H1 (cell line): ENCODE data around the gene TOPORS. TPM values are rescaled to one million over a fixed set of nuclear protein-coding genes. Genes with fewer than 3 reads are reported as not detected.
A peak's percentile ranks its signal among the peaks of the same experiment; 100 is the strongest.

Source experiments
- CTCF ChIA-PET: fragments of 300-600 bp; sonication (Branson Sonifier 250); formaldehyde crosslinking; loops from one replicate; lab custom pipeline; 2021; ENCODE audit not compliant: partially characterized antibody; lab: Charles Lee
- POLR2A ChIA-PET: fragments of 300-600 bp; sonication (Branson Sonifier 250); formaldehyde crosslinking; loops from one replicate; lab custom pipeline; 2021; ENCODE audit warnings: inconsistent platforms; ENCODE audit not compliant: partially characterized antibody; lab: Charles Lee
- DNase-seq, 2 experiments: peaks; one replicate each; pipeline versions ENCODE4 v3.0.0 to v3.0.0-alpha.2; 2010 to 2022; ENCODE audit warnings: low spot score in 2 of 2, low read depth in 1 of 2, mixed read lengths in 1 of 2
- FAIRE-seq: peaks from 2 replicates; lab custom pipeline; 2011; peaks lifted over from hg19 to GRCh38; lab: Jason Lieb, UNC
- H2AFZ ChIP-seq: 2 replicates; pipeline ENCODE4 v1.8.1; 2012; ENCODE audit warnings: low read length, inconsistent platforms
- H2AK5ac ChIP-seq: 2 replicates; pipeline ENCODE4 v1.6.1; 2013; ENCODE audit warnings: low read depth, low read length
- H2BK120ac ChIP-seq: replicated peaks from 2 replicates; pipeline ENCODE3; 2013; ENCODE audit warnings: low read depth, low read length, inconsistent platforms
- H2BK12ac ChIP-seq: 2 replicates; pipeline ENCODE4 v1.6.1; 2013; ENCODE audit warnings: low read depth, low read length
- H2BK15ac ChIP-seq: 2 replicates; pipeline ENCODE4 v1.6.1; 2013; ENCODE audit warnings: low read length
- H2BK20ac ChIP-seq: 2 replicates; pipeline ENCODE4 v1.6.1; 2013; ENCODE audit warnings: low read length
- H2BK5ac ChIP-seq: 2 replicates; pipeline ENCODE4 v1.6.1; 2013; ENCODE audit warnings: low read depth, low read length
- H3K14ac ChIP-seq: 2 replicates; pipeline ENCODE4 v1.6.1; 2013; ENCODE audit warnings: inconsistent platforms; ENCODE audit not compliant: insufficient read length
- H3K18ac ChIP-seq: 2 replicates; pipeline ENCODE4 v1.6.1; 2013; ENCODE audit warnings: low read length; ENCODE audit errors: extremely low read depth
- H3K23ac ChIP-seq: 2 replicates; pipeline ENCODE4 v1.6.1; 2013; ENCODE audit warnings: inconsistent platforms; ENCODE audit not compliant: insufficient read length
- H3K23me2 ChIP-seq: 2 replicates; pipeline ENCODE4 v1.6.1; 2013; ENCODE audit warnings: low read depth, low read length
- H3K27ac ChIP-seq: 2 replicates; pipeline ENCODE4 v1.6.1; 2011; ENCODE audit warnings: low read depth, low read length, inconsistent platforms
- H3K27me3 ChIP-seq, 4 experiments: replicated peaks in 1 of 4; 1 replicate in 1 of 4; 2 replicates in 3 of 4; pipeline versions ENCODE4 v1.6.1 to v1.8.1; 2011 to 2013; ENCODE audit warnings: low read length in 3 of 4, mild to moderate bottlenecking in 3 of 4, inconsistent platforms in 2 of 4, mixed read lengths in 2 of 4, moderate library complexity in 1 of 4; ENCODE audit not compliant: control insufficient read depth in 3 of 4, insufficient read depth in 3 of 4; ENCODE audit errors: extremely low read depth in 1 of 4
- H3K36me3 ChIP-seq, 4 experiments: 2 replicates each; pipeline versions ENCODE4 v1.6.1 to v1.8.1; 2011 to 2013; ENCODE audit warnings: mild to moderate bottlenecking in 4 of 4, low read length in 3 of 4, moderate library complexity in 2 of 4, control low read depth in 1 of 4, inconsistent platforms in 1 of 4; ENCODE audit not compliant: insufficient read depth in 4 of 4, control insufficient read depth in 2 of 4
- H3K4ac ChIP-seq: replicated peaks from 2 replicates; pipeline ENCODE3; 2013; ENCODE audit warnings: low read length, low read depth, mixed read lengths, inconsistent platforms; ENCODE audit not compliant: insufficient read length
- H3K4me1 ChIP-seq, 4 experiments: replicated peaks in 1 of 4; 1 replicate in 1 of 4; 2 replicates in 3 of 4; pipeline versions ENCODE4 v1.6.1 to v1.8.1; 2011 to 2013; ENCODE audit warnings: low read length in 3 of 4, inconsistent platforms in 2 of 4, mixed read lengths in 1 of 4; ENCODE audit not compliant: insufficient read depth in 4 of 4, control insufficient read depth in 3 of 4
- H3K4me2 ChIP-seq, 2 experiments: 2 replicates each; pipeline versions ENCODE4 v1.6.1 to v1.8.1; 2011 to 2013; ENCODE audit warnings: low read depth in 2 of 2, low read length in 2 of 2, control low read depth in 1 of 2, inconsistent platforms in 1 of 2, mild to moderate bottlenecking in 1 of 2; ENCODE audit not compliant: insufficient read depth in 1 of 2
- H3K4me3 ChIP-seq, 4 experiments: fragments of 200-600, 300-600 bp in 1 of 4; sonication (generic), shearing (Covaris generic), sonication (Bioruptor Twin) in 1 of 4; 2 replicates each; pipeline versions ENCODE4 v1.5.1 to v1.8.1; 2011 to 2016; ENCODE audit warnings: low read length in 4 of 4, low read depth in 3 of 4, control low read depth in 2 of 4, inconsistent platforms in 2 of 4, mild to moderate bottlenecking in 2 of 4, mixed read lengths in 1 of 4, moderate library complexity in 1 of 4; ENCODE audit not compliant: insufficient read depth in 2 of 4; ENCODE audit errors: extremely low read depth in 1 of 4
- H3K56ac ChIP-seq: replicated peaks from 2 replicates; pipeline ENCODE3; 2013; ENCODE audit warnings: low read depth, mild to moderate bottlenecking, mixed read lengths, low read length, inconsistent platforms; ENCODE audit not compliant: insufficient read length
- H3K79me1 ChIP-seq: 2 replicates; pipeline ENCODE4 v1.6.1; 2013; ENCODE audit warnings: low read depth, low read length, control low read depth
- H3K79me2 ChIP-seq, 2 experiments: 2 replicates each; pipeline versions ENCODE4 v1.6.1 to v1.8.1; 2012 to 2013; ENCODE audit warnings: low read length in 2 of 2, mild to moderate bottlenecking in 2 of 2, inconsistent platforms in 1 of 2; ENCODE audit not compliant: insufficient read depth in 2 of 2, control insufficient read depth in 1 of 2
- H3K9ac ChIP-seq, 4 experiments: replicated peaks in 1 of 4; 1 replicate in 1 of 4; 2 replicates in 3 of 4; pipeline versions ENCODE4 v1.6.1 to v1.8.1; 2011 to 2013; ENCODE audit warnings: low read depth in 3 of 4, low read length in 3 of 4, control low read depth in 2 of 4, mild to moderate bottlenecking in 2 of 4, moderate library complexity in 2 of 4, inconsistent platforms in 1 of 4; ENCODE audit errors: extremely low read depth in 1 of 4
- H3K9me3 ChIP-seq, 2 experiments: 2 replicates each; pipeline versions ENCODE4 v1.6.1 to v1.8.1; 2012 to 2013; ENCODE audit warnings: mild to moderate bottlenecking in 2 of 2, moderate library complexity in 2 of 2, control low read depth in 1 of 2, inconsistent platforms in 1 of 2, low read depth in 1 of 2, low read length in 1 of 2, mixed read lengths in 1 of 2; ENCODE audit not compliant: insufficient read depth in 2 of 2
- H4K20me1 ChIP-seq, 2 experiments: replicated peaks in 1 of 2; 2 replicates each; pipeline versions ENCODE3 to v1.8.1; 2011 to 2013; ENCODE audit warnings: inconsistent platforms in 2 of 2, low read length in 2 of 2, mild to moderate bottlenecking in 1 of 2; ENCODE audit not compliant: insufficient read depth in 2 of 2, control insufficient read depth in 1 of 2
- H4K5ac ChIP-seq: 2 replicates; pipeline ENCODE4 v1.6.1; 2013; ENCODE audit warnings: low read length, low read depth, mixed read lengths, inconsistent platforms; ENCODE audit not compliant: insufficient read length
- H4K8ac ChIP-seq: 2 replicates; pipeline ENCODE4 v1.8.0; 2013; ENCODE audit warnings: mild to moderate bottlenecking, moderate library complexity, low read length, inconsistent platforms; ENCODE audit not compliant: insufficient read depth; ENCODE audit errors: extremely low read depth
- H4K91ac ChIP-seq: replicated peaks from 2 replicates; pipeline ENCODE3; 2013; ENCODE audit warnings: low read length, mixed read lengths, inconsistent platforms; ENCODE audit not compliant: insufficient read length
- CBX8 ChIP-seq: fragments of 300-800, 300-1000 bp; sonication (generic); IDR thresholded peaks from 2 replicates; pipeline ENCODE4 v1.7.1; 2016; ENCODE audit warnings: low read depth, low read length, borderline replicate concordance
- HDAC2 ChIP-seq, 2 experiments: fragments of 300-600 bp in 1 of 2; sonication (generic) in 1 of 2; IDR thresholded peaks; 2 replicates each; pipeline ENCODE4 v1.6.1; 2011 to 2012; ENCODE audit warnings: low read depth in 2 of 2, low read length in 2 of 2, mild to moderate bottlenecking in 2 of 2, moderate library complexity in 2 of 2, borderline replicate concordance in 1 of 2, inconsistent platforms in 1 of 2
- KDM4A ChIP-seq: IDR thresholded peaks from one replicate; pipeline ENCODE4 v1.7.1; 2012; ENCODE audit warnings: low read depth, mild to moderate bottlenecking, moderate library complexity, low read length, inconsistent platforms; ENCODE audit not compliant: severe bottlenecking
- NANOG ChIP-seq: IDR thresholded peaks from 2 replicates; pipeline ENCODE4 v1.6.1; 2011; ENCODE audit warnings: low read length, low read depth, mild to moderate bottlenecking, inconsistent platforms; ENCODE audit not compliant: insufficient read depth, poor library complexity, severe bottlenecking
- RBBP5 ChIP-seq: IDR thresholded peaks from 2 replicates; pipeline ENCODE4 v1.7.1; 2012; ENCODE audit warnings: low read depth, mild to moderate bottlenecking, inconsistent platforms, low read length, moderate library complexity, borderline replicate concordance
- SAP30 ChIP-seq: fragments of 300-600 bp; sonication (generic); IDR thresholded peaks from 2 replicates; pipeline ENCODE4 v1.7.1; 2012; ENCODE audit warnings: low read length, moderate library complexity, mild to moderate bottlenecking, inconsistent platforms; ENCODE audit not compliant: insufficient read depth, insufficient replicate concordance
- WGBS, 2 experiments: shearing (Covaris generic) in 1 of 2; methylation state at CpG; one replicate each; pipeline versions ENCODE4 v1.1.6 to v1.1.7; 2013 to 2015; ENCODE audit warnings: low lambda C conversion rate in 2 of 2, mixed read lengths in 2 of 2, inconsistent platforms in 1 of 2, low coverage in 1 of 2, missing lambda C conversion rate in 1 of 2; ENCODE audit not compliant: insufficient replicate concordance in 2 of 2, insufficient coverage in 1 of 2, insufficient read length in 1 of 2; ENCODE audit errors: extremely low coverage in 1 of 2, missing lambda C conversion rate in 1 of 2; 5-methylcytosine and 5-hydroxymethylcytosine counted together
- polyA plus RNA-seq, 7 experiments: library from polyadenylated mRNA; depleted of rRNA in 3 of 7; stranded (reverse) in 5 of 7; unstranded in 2 of 7; fragments of >200 nt in 5 of 7; fragments of 200-250 nt in 2 of 7; gene quantifications; 1 replicate in 5 of 7; 2 replicates in 1 of 7; 4 replicates in 1 of 7; pipeline versions ENCODE4 v1.2.1 to v1.2.3, GENCODE V29; 2011 to 2013; ENCODE audit warnings: missing spikeins in 2 of 7, mixed read lengths in 2 of 7
- total RNA-seq: library from RNA; stranded (reverse); fragmentation: NEBNext Ultra II Directional; extraction: Animal tissue kit (Norgen Biotek cat#: 25700); gene quantifications from 2 replicates; pipeline ENCODE4 v1.2.1, GENCODE V29; 2021
- TF ChIP-seq, protein P1 (sequence below), 3 experiments: IDR thresholded peaks; 1 replicate in 2 of 3; 2 replicates in 1 of 3; pipeline versions ENCODE4 v1.5.1 to v1.6.1; 2011; ENCODE audit warnings: low read length in 3 of 3, mild to moderate bottlenecking in 3 of 3, inconsistent platforms in 2 of 3, low read depth in 1 of 3, moderate library complexity in 1 of 3; ENCODE audit not compliant: insufficient read depth in 1 of 3; ENCODE audit errors: control extremely low read depth in 1 of 3

TOPORS gene
- total and polyA plus RNA-seq, 2 of the 8 experiments (the other 6 are each of a cell fraction or from before 2014, with no cell fraction given): 10.3 to 30.7 TPM

- WGBS, 2 experiments: 2% methylated on average over 37 of the region's 37 CpGs; no CpG with 5 or more reads in 1 of the 2 experiments
- Histone ChIP-seq H3K56ac (no peak within 1 kb of the TSS), H4K5ac (no peak within 1 kb of the TSS), H3K79me1 (no peaks in the 10 kb centered on the region; the same call in 1 of the 2 replicates), H2BK15ac (no peak within 1 kb of the TSS), H2BK120ac (no peak within 1 kb of the TSS), H3K36me3 (peaks cover 0 to 2% (median 0%) of the 10 kb centered on the region in 4 experiments; a peak in 1 of 8 replicates), H3K4me2 (peak within 1 kb of the TSS; percentile 78 to 83), H4K8ac (0 out of 2 replicates have a peak within 1 kb of the TSS, but pooled peaks have one; percentile 78), H3K23me2 (peaks cover 4% of the 10 kb centered on the region; the same call in 1 of the 2 replicates), H2AK5ac (no peak within 1 kb of the TSS), H3K14ac (no peak within 1 kb of the TSS), H3K79me2 (0 out of 4 replicates have a peak, but pooled peaks cover 0 to 13% of the 10 kb centered on the region in 2 experiments), H4K91ac (no peak within 1 kb of the TSS), H3K4me1 (peaks cover 0 to 5% (median 2%) of the 10 kb centered on the region in 4 experiments; a peak in 3 of 7 replicates), H3K4me3 (peak within 1 kb of the TSS; percentile 67 to 90 (median 82)), H2BK20ac (no peak within 1 kb of the TSS), H2BK5ac (peak within 1 kb of the TSS; percentile 17; the same call in 1 of the 2 replicates), H3K9ac (peak within 1 kb of the TSS; percentile 14 to 79 (median 76)), H3K23ac (no peak within 1 kb of the TSS), H3K9me3 (no peaks in the 10 kb centered on the region), H3K18ac (no peak within 1 kb of the TSS; the same call in 1 of the 2 replicates), H2AFZ (peak within 1 kb of the TSS; percentile 80), H4K20me1 (no peaks in the 10 kb centered on the region), H2BK12ac (peak within 1 kb of the TSS; percentile 39; the same call in 1 of the 2 replicates), H3K27me3 (no peaks in the 10 kb centered on the region), H3K4ac (no peak within 1 kb of the TSS), H3K27ac (peak within 1 kb of the TSS; percentile 53)
- DNase-seq (peak; percentile 47 to 80), FAIRE-seq (no peak)
- ChIA-PET CTCF (interaction anchor here (0.6 to 3.3 kb wide), 32 partner anchors 8 to 535 kb away, joined by 3 to 59 read pairs (median 5); partner anchors contain the start of genes ACO1 and NDUFB6), POLR2A (interaction anchor here (0.5 to 2.4 kb wide), 17 partner anchors 10 to 1774 kb away, joined by 3 to 10 read pairs (median 3); partner anchors contain the start of genes DNAJA1, NDUFB6, SMIM27 and TOPORS)
- TF ChIP-seq NANOG (no peak), HDAC2 (IDR thresholded peaks at IDR 0.05; ENCODE audit: borderline replicate concordance in 1 of 2, low read depth in 2 of 2, low read length in 2 of 2) (peak in 1 of 2 experiments; percentile 47; a peak in 1 of 4 replicates), KDM4A (peak; percentile 44), SAP30 (peak; percentile 59), RBBP5 (peak; percentile 92), CBX8 (no peak)
- TF ChIP-seq, protein P1, sequence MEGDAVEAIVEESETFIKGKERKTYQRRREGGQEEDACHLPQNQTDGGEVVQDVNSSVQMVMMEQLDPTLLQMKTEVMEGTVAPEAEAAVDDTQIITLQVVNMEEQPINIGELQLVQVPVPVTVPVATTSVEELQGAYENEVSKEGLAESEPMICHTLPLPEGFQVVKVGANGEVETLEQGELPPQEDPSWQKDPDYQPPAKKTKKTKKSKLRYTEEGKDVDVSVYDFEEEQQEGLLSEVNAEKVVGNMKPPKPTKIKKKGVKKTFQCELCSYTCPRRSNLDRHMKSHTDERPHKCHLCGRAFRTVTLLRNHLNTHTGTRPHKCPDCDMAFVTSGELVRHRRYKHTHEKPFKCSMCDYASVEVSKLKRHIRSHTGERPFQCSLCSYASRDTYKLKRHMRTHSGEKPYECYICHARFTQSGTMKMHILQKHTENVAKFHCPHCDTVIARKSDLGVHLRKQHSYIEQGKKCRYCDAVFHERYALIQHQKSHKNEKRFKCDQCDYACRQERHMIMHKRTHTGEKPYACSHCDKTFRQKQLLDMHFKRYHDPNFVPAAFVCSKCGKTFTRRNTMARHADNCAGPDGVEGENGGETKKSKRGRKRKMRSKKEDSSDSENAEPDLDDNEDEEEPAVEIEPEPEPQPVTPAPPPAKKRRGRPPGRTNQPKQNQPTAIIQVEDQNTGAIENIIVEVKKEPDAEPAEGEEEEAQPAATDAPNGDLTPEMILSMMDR (IDR thresholded peaks at IDR 0.05; ENCODE audit: control extremely low read depth in 1 of 3, insufficient read depth in 1 of 3, low read depth in 1 of 3, low read length in 3 of 3): peak in 2 of 3 experiments; percentile 36 to 59; a peak in 2 of 4 replicates
Observed at GRCh38 chr9:32526041-32526706, 26.2 kb downstream of the TOPORS start, which contains the start of gene RIGI. TSS of gene RIGI (minus strand) at chr9:32526196. CDS start at chr9:32526166, 30 bp downstream.
